T-helper 22 cell (primary cell): ENCODE data around the gene ESYT2.
"Not testable (repeated sequence)": the region's sequence is repeated elsewhere in the genome, so short reads cannot be mapped to it uniquely, and the experiment has no call there.

Experiments
- DNase-seq: peaks from one replicate; pipeline ENCODE4 v3.0.0-alpha.2; 2020; ENCODE audit warnings: low read depth

ESYT2 gene

DNA sequence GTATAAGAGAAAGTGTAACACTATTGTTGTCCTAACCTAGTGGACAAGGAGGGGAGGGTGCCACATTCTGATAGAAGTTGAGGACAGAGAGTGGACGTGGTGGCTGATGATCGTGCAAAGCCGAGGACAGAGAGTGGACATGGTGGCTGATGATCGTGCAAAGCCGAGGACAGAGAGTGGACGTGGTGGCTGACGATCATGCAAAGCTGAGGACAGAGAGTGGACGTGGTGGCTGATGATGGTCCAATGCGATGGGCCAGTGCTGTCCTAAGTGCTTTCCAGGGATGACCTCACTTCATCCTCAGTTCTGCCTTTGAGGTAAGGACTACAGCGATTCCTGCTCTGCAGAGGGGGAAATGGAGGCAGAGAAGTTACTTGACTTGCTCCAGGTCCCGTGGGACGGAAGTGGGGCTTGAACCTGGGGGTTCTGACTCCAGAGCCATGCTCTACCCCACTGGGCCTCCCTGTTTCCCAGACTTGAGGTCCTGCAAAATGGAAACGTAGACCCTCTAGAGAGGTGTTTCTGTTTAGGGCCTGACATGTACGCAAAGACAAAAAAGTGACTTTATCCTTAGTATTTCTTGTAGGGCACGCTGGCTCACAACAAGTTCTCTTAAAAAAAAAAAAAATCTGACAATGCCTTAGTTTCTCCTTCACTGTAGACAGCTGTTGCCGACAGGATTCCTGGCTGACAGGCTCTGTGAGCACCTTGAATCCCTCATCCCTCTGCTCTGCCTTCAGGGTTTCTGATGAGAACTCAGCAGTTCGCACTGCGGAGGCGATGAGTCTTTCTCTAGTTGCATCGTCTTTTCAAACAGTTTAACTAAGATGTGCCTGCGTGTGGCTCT, 104.4 kb downstream of the ESYT2 start:
- no peak for DNase-seq

DNA sequence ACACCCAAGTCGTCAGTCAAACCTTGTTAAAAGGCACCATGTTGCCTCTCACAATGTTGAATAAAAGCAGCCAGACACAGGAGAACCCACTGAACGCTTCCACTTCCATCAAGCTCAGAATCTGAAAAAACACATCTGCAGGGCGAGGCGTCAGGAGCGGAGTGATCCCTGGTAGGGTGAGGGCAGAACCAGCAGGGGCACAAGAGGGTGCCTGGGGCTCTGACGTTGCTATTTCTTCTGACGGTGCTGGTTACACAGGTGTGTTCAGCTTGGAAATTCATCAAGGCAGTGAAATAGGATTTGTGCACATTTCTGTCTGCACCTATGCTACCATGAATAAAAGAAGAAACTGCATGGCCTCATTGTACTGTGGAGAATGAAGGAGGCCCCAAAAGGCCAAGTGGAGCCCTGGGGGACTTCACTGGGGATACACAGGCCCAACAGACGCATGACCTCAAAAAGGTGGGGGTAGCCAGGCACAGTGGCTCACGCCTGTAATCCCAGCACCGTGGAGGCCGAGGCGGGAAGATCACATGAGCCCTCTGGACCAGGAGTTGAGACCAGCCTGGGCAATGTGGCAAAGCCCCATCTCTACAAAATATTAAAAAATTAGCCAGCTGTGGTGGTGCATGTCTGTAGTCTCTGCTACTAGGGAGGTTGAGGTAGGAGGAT, 105.5 kb downstream of the ESYT2 start:
- no peak for DNase-seq

- no peak for DNase-seq
Measured at GRCh38 chr7:158723266-158723665, 106.0 kb downstream of the ESYT2 start.

DNA sequence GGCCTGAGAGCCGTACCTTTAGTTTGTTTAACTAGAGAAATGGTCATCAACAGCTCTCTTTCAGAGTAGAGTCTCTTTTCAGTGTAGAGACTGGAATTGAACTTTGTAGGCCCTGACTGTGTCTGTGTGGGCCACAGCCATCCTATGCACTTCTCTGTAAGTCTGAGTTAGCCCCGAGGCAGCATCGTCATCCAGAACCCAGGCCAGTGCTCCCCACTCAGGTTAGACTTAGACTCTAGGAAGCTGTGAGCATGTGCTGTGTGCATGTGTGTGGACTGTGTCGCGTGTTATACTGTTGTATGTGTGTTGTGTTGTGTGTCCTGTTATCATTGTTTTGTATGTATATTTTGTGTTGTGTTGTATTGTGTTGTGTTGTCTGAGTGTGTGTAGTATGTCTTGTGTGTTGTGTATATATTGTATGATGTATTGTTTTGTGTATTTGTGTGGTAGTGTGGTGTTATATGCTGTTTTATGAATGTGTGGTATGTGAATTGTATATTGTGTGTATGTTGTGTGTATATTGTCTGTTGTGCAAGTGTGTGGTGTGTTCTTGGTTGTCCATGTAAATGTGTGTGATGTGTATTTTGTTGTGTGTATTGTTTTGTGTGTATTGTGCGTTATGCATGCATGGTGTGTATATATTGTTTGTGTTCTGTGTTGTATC, 106.6 kb downstream of the ESYT2 start:
- DNase-seq = no peak

DNA sequence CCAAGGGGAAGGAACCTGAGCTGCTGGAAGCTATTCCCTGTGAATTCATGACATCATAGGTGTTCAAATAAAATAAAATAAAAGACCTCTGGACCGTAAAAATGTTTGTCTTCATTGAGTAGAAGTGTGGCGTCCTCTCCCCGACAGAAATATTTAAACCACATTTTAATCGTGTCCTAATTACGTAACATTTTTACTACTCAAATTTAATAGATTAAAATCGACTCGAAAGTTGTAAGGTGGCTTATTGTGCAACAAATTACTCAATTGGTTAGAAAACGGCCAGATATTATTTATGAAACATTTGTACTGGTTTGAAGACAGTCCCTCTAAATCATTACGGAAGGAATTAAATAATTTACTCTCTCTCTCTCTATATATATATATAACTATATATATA, 109.2 kb downstream of the ESYT2 start:
- DNase-seq = no peak

DNA sequence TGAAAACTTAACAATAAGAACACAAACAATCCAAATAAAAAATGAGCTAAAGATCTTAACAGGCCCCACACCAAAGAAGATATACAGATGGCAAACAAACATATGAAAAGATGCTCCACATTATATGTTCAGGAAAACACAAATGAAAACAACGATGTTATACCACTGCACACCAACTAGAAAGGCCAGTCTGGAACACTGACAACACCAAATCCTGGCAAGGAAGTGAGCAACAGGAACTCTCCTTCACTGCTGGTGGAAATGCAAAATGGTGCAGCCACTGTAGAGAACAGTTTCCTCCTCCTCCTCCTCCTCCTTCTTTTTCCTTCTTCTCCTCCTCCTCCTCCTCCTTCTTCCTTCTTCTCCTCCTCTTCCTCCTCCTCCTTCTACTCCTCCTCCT, 112.5 kb downstream of the ESYT2 start:
- no peak for DNase-seq

- DNase-seq = no peak
Measured at GRCh38 chr7:158710651-158711102, 118.6 kb downstream of the ESYT2 start.

DNA sequence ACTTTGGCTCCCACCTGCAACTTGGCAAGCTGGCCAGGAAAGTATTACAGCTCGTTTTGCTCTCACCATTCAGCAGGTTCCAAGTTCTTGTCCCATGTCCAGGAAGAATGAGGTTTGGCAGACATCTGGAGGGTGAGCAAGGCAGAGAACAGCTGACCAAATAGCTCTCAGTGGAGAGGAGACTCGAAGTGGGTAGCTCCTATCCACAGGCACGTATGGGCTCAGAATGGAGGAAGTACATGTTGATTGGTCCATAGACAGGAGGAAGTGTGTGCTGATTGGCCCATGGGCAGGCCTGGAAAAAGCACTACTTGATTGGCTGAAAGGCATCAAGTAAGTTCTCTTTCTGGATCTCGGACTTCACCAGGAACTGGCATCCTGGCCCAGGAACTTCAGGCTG, 121.7 kb downstream of the ESYT2 start:
- DNase-seq = no peak

DNA sequence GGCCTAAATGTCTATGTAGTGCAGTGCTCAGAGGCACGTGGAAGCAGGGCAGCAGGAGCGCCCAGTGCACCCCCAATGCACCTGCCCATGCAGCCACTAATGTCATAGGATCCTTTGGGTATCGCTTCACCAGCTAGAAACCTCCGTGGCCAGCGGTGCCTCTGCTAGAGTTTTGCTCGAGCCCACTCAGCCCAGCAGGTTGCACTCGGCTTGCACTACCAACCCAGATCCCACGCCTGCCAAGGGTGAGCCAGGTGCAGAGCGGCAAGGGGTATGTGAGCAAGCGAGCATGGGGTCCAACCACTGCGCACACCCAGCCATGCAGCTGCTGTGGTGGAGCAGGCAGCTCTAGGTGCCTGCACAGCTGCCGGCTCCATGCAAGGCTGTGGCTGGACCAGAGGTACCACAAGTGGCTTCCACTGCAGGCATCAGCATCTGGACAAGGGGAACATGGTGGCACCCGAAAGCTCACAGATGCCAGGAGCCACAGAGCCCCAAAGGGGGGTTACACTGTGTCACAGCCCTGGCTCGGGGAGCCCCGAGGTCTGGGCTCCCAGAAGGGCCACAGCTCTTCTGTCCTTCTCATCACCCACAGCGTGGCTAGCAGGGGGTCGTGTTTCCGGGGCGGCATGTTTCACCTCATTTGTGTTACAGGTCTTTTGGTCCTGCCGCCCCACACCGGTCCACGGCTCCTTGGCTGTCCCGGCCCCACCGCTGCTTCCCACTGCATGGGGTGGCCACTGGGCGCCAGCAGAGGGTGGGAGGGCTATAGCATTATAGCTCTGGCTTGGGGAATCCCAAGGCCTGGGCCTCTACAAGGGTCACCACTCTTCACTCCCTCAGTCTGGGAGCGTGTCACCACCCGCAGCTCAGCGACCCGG, 122.4 kb downstream of the ESYT2 start:
- DNase-seq = no peak

- DNase-seq = no peak
Measured at GRCh38 chr7:158706273-158706704, 123.0 kb downstream of the ESYT2 start.

DNA sequence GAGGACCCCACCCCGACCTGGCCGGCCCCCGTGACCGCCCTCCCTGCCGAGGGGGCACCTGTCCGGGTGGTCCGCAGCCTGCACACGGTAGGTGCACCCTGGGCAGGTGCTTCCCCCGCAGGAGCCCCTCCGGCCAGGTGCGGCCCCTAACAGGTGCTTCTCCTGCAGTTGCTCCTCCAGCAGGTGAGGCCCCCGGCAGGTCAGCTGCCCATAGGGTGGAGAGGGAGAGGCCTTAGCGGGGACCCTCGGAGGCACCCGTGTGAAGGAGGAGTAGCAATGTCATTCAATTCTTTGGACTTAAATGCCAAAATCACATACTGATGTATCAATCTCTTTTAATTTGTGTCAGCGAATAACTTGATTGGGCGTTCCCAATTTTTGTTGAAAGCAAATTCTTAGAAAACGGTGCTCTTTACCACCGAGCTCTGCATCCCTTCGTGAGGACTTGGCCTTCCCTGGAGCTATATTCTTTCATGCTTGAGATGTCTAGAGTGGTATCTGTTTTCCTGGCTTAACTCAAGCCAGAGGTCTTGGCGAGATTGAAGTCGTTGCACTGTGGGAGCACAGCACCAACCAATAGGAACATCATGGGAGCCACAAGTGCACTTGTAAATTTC, 124.0 kb downstream of the ESYT2 start:
- no peak for DNase-seq

DNA sequence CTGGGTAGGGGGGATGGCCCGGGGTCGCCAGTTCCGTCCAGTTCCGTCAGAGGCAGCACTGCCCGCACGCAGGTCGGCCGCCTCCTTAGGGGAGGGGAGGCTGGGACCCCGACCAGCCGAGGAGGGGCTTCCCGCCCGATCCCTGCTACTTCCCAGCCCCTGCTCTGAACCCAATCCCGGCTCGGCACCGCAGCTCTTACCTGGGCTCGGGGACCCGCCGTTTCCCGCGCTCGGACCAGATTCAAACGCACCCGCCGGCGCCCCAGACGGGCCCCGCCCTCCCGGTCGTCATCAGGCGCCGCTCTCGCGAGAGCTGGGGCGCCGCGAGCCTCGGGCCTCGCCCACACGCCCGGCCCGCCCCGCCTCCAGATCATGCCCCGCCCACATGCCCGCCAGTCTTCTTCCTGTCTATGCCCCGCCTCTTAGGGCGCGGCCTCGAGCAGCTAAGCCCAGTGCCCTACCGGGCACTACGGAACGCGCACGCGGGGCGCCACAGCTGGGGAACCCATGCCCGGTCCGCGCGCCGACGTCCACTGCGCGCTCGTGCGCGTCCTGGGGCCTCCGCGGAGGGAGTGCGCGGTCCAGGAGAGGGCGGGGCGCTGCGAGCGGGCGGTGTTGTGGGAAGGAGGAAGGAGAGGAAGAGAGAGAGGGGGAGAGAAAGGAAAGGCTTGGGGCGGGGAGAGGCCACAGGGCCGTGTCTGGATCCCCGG, 124.6 kb downstream of the ESYT2 start, which contains the start of gene NCAPG2:
TSS of gene NCAPG2 (minus strand) at position 281 of the 710 bp plus-strand sequence. CDS start 2,905 bp downstream, outside the sequence.
- peak; percentile 97 for DNase-seq

- not testable (repeated sequence) for DNase-seq
Measured at GRCh38 chr7:158703679-158704523, 125.4 kb downstream of the ESYT2 start.

GRCh38 chr7:158702944-158703343, 126.4 kb downstream of the ESYT2 start:
- DNase-seq = no peak

DNA sequence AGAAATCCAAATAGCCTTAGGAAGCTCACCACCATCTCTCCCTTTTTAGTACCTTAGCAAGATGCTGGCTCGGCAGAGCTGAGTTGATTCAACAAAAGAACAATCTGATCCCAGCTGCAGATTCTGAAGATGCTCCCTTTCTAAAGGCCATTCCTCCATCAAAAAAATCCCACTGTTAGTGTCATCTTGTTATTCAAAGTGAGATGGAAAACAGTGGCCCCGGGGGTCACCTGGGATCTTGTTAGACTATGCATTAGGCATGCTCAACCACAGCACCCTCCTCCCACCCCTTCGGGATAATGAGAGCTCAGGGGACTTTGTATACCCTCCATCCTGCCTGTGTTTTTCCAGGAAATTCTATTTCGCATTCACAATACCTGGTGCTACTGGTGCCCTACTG, 127.1 kb downstream of the ESYT2 start:
- DNase-seq = no peak

DNA sequence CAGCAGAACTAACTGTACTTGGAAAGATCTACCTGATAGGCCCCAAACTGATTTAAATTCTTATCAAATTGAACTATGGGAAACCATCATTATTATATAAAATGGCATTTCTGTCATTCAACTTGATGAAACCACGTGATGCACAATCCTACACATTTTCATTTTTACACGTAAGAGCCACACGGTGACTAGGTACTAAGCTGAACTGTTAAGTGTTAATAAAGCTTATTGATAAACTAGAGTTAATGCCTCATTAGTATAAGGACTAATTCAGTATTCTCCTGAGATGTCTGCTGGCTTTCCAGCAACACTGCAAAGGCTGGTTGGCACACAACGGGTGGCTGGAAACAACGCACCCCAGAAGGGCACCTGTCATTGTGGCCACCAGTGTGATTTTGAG, 129.3 kb downstream of the ESYT2 start:
- no peak for DNase-seq

DNA sequence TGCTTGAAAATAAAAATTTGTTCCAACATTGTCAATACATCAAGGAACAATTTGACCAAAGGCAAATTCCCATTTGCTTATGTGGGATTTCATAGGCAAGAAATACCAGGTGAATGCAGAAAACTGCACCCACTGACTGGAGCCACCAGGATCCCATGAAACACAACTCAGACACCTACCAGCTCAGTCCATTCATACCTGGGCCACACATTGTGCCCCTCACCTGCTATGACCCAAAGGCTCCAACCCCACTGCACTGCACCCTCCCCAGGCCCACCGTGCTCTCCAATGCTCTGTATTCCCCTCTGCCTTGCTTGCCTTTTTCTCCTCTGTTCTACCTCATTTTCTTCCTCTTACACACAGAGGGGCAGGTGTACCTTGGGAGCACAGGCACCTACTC, 130.0 kb downstream of the ESYT2 start:
- no peak for DNase-seq

- no peak for DNase-seq
Measured at GRCh38 chr7:158698657-158699195, 130.6 kb downstream of the ESYT2 start.

GRCh38 chr7:158697597-158697996, 131.7 kb downstream of the ESYT2 start:
- not testable (repeated sequence) for DNase-seq
